Testis (tissue), 2 donors: ENCODE measurements around the gene RORB.

Experiments
- CTCF ChIP-seq, 3 experiments: fragments of 450-650 bp in 2 of 3; fragments of 200-600 bp in 1 of 3; sonication (generic) in 1 of 3; IDR thresholded peaks; one replicate each; pipeline ENCODE4 v1.5.1; 2016 to 2019; ENCODE audit warnings: antibody characterized with exemption in 3 of 3, mild to moderate bottlenecking in 2 of 3, moderate library complexity in 1 of 3
- POLR2A ChIP-seq: fragments of 450-650 bp; IDR thresholded peaks from one replicate; pipeline ENCODE4 v1.6.1; 2017; ENCODE audit warnings: antibody characterized with exemption, mild to moderate bottlenecking, moderate library complexity

GRCh38 chr9:74726581-74726980, 229.4 kb downstream of the RORB start:
- no peak for TF ChIP-seq POLR2A
- TF ChIP-seq CTCF (IDR thresholded peaks at IDR 0.05), result no peak
